Endodermal cell (in vitro differentiated cells): ENCODE measurements around the gene VAV3. TPM values are rescaled to one million over a fixed set of nuclear protein-coding genes. Genes with fewer than 3 reads are reported as not detected.

Experiments
- DNase-seq: peaks from one replicate; pipeline ENCODE4 v3.0.0-alpha.2; 2017
- H3K27ac ChIP-seq: 2 replicates; pipeline ENCODE4 v1.5.1; 2013; ENCODE audit warnings: mild to moderate bottlenecking, low read depth, low read length, moderate library complexity
- H3K27me3 ChIP-seq: 2 replicates; pipeline ENCODE4 v1.6.1; 2013; ENCODE audit warnings: mild to moderate bottlenecking, low read length, moderate library complexity; ENCODE audit not compliant: insufficient read depth, control insufficient read depth, poor library complexity, severe bottlenecking
- H3K36me3 ChIP-seq: 2 replicates; pipeline ENCODE4 v1.7.0; 2013; ENCODE audit warnings: mild to moderate bottlenecking, low read length, moderate library complexity; ENCODE audit not compliant: control insufficient read depth, insufficient read depth
- H3K4me1 ChIP-seq: one replicate; pipeline ENCODE4 v1.7.0; 2013; ENCODE audit warnings: low read length; ENCODE audit not compliant: control insufficient read depth, insufficient read depth
- H3K4me3 ChIP-seq: 2 replicates; pipeline ENCODE4 v1.5.1; 2013; ENCODE audit warnings: mild to moderate bottlenecking, low read length, moderate library complexity
- H3K9ac ChIP-seq: 2 replicates; pipeline ENCODE4 v1.6.1; 2013; ENCODE audit warnings: mild to moderate bottlenecking, low read length, moderate library complexity; ENCODE audit not compliant: poor library complexity, severe bottlenecking; ENCODE audit errors: extremely low read depth
- H3K9me3 ChIP-seq: 2 replicates; pipeline ENCODE4 v1.6.1; 2013; ENCODE audit warnings: mild to moderate bottlenecking, low read length, moderate library complexity; ENCODE audit not compliant: control insufficient read depth
- H3K27ac Mint-ChIP-seq: 2 replicates; pipeline ENCODE4 v1.8.0; 2020; ENCODE audit warnings: mixed read lengths
- H3K27me3 Mint-ChIP-seq: 2 replicates; pipeline ENCODE4 v1.8.0; 2021; ENCODE audit warnings: mild to moderate bottlenecking, mixed read lengths; ENCODE audit not compliant: insufficient read depth
- H3K36me3 Mint-ChIP-seq: 2 replicates; pipeline ENCODE4 v1.8.0; 2020; ENCODE audit warnings: low read depth, mixed read lengths
- H3K4me1 Mint-ChIP-seq: 2 replicates; pipeline ENCODE4 v1.8.0; 2020; ENCODE audit warnings: mixed read lengths
- H3K4me3 Mint-ChIP-seq: 2 replicates; pipeline ENCODE4 v1.8.0; 2020; ENCODE audit warnings: mild to moderate bottlenecking, moderate library complexity, mixed read lengths
- H3K9me3 Mint-ChIP-seq: 2 replicates; pipeline ENCODE4 v1.8.0; 2020; ENCODE audit warnings: mild to moderate bottlenecking, mixed read lengths
- WGBS, 2 experiments: methylation state at CpG; one replicate each; pipeline versions ENCODE4 v1.1.5 to v1.1.7; 2013; ENCODE audit warnings: missing lambda C conversion rate in 2 of 2, mixed read lengths in 1 of 2; ENCODE audit not compliant: insufficient coverage in 1 of 2, insufficient read length in 1 of 2; 5-methylcytosine and 5-hydroxymethylcytosine counted together
- total RNA-seq, 2 donors: library from RNA; stranded (reverse); fragmentation: NEBNext Ultra II Directional in 1 of 2; extraction: Animal tissue kit (Norgen Biotek cat#: 25700) in 1 of 2; gene quantifications; 2 replicates in 1 of 2; 3 replicates in 1 of 2; pipeline ENCODE4 v1.2.1, GENCODE V29; 2021
- TF ChIP-seq, protein P1 (sequence below): fragments of 200-600 bp; sonication (generic); conservative IDR thresholded peaks from 2 replicates; pipeline ENCODE4 v1.5.0; 2021; ENCODE audit warnings: antibody characterized with exemption, mild to moderate bottlenecking

VAV3 gene
- total RNA-seq, 2 donors from 2014 or later, result 6.9 to 9.6 TPM

GRCh38 chr1:107863342-107863741 is 101.6 kb downstream of the VAV3 start:
- no peaks in the 10 kb centered on the region for H3K36me3 Mint-ChIP-seq
- 92% methylated on average over 3 of the region's 4 CpGs; no CpG with 5 or more reads in 1 of the 2 experiments for WGBS, 2 experiments
- no peaks in the 10 kb centered on the region for H3K27me3 Mint-ChIP-seq
- peak; percentile 51 for DNase-seq
- no peaks in the 10 kb centered on the region for H3K27me3 ChIP-seq
- no peak overlapping the region for H3K4me3 Mint-ChIP-seq
- H3K9me3 ChIP-seq, result no peaks in the 10 kb centered on the region
- H3K9ac ChIP-seq, result no peak overlapping the region
- no peak overlapping the region for H3K27ac Mint-ChIP-seq
- H3K4me1 ChIP-seq, result peaks cover 8% of the 10 kb centered on the region
- TF ChIP-seq, protein P1, sequence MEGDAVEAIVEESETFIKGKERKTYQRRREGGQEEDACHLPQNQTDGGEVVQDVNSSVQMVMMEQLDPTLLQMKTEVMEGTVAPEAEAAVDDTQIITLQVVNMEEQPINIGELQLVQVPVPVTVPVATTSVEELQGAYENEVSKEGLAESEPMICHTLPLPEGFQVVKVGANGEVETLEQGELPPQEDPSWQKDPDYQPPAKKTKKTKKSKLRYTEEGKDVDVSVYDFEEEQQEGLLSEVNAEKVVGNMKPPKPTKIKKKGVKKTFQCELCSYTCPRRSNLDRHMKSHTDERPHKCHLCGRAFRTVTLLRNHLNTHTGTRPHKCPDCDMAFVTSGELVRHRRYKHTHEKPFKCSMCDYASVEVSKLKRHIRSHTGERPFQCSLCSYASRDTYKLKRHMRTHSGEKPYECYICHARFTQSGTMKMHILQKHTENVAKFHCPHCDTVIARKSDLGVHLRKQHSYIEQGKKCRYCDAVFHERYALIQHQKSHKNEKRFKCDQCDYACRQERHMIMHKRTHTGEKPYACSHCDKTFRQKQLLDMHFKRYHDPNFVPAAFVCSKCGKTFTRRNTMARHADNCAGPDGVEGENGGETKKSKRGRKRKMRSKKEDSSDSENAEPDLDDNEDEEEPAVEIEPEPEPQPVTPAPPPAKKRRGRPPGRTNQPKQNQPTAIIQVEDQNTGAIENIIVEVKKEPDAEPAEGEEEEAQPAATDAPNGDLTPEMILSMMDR, result no peak
- no peak overlapping the region for H3K27ac ChIP-seq
- H3K4me1 Mint-ChIP-seq, result peaks cover 55% of the 10 kb centered on the region
- no peak overlapping the region for H3K4me3 ChIP-seq
- H3K36me3 ChIP-seq, result no peaks in the 10 kb centered on the region
- peaks cover 4% of the 10 kb centered on the region for H3K9me3 Mint-ChIP-seq

GRCh38 chr1:107862064-107862463 is 102.9 kb downstream of the VAV3 start:
- H3K9ac ChIP-seq, result no peak overlapping the region
- Mint-ChIP-seq H3K4me3 (no peak overlapping the region), H3K27ac (no peak overlapping the region), H3K4me1 (peaks cover 43% of the 10 kb centered on the region), H3K36me3 (no peaks in the 10 kb centered on the region), H3K9me3 (peaks cover 4% of the 10 kb centered on the region), H3K27me3 (no peaks in the 10 kb centered on the region)
- WGBS, 2 experiments, result 95 to 100% methylated on average over 1 to 2 of the region's 2 CpGs
- no peak for DNase-seq
- H3K4me1 ChIP-seq, result peaks cover 8% of the 10 kb centered on the region
- no peak overlapping the region for H3K27ac ChIP-seq
- H3K4me3 ChIP-seq, result no peak overlapping the region
- no peaks in the 10 kb centered on the region for H3K36me3 ChIP-seq
- no peaks in the 10 kb centered on the region for H3K9me3 ChIP-seq
- TF ChIP-seq, protein P1, result no peak
- H3K27me3 ChIP-seq, result no peaks in the 10 kb centered on the region

GRCh38 chr1:107858323-107858722 is 106.7 kb downstream of the VAV3 start:
- Histone ChIP-seq H3K4me1 (peaks cover 2% of the 10 kb centered on the region), H3K27ac (no peak overlapping the region), H3K9me3 (no peaks in the 10 kb centered on the region), H3K4me3 (no peak overlapping the region), H3K36me3 (no peaks in the 10 kb centered on the region), H3K27me3 (no peaks in the 10 kb centered on the region), H3K9ac (no peak overlapping the region)
- WGBS, 2 experiments, result 95 to 100% methylated on average over 1 to 5 of the region's 5 CpGs
- Mint-ChIP-seq H3K36me3 (no peaks in the 10 kb centered on the region), H3K9me3 (peaks cover 4% of the 10 kb centered on the region), H3K27me3 (no peaks in the 10 kb centered on the region), H3K4me1 (peaks cover 22% of the 10 kb centered on the region), H3K4me3 (no peak overlapping the region), H3K27ac (no peak overlapping the region)
- no peak for DNase-seq
- TF ChIP-seq, protein P1, result no peak
